Pancreas (tissue), 10 donors: ENCODE results near the gene ARGFX. TPM values are rescaled to one million over a fixed set of nuclear protein-coding genes. Genes with fewer than 3 reads are reported as not detected.
A peak's percentile ranks its signal among the peaks of the same experiment; 100 is the strongest.

Source experiments
- ATAC-seq, 4 donors: fragments of 200-7000 bp; cut with Tn5 transposase; one replicate each; pipeline versions ENCODE4 v1.8.0 to v1.9.1; 2020; ENCODE audit warnings: mild to moderate bottlenecking in 4 of 4, moderate library complexity in 4 of 4
- DNase-seq, 6 donors: peaks; one replicate each; pipeline ENCODE4 v3.0.0-alpha.2; 2020
- FAIRE-seq: peaks from 2 replicates; lab custom pipeline; 2012; peaks lifted over from hg19 to GRCh38; lab: Jason Lieb, UNC
- H3K27ac ChIP-seq, 4 donors: fragments of 200-600 bp; sonication (generic); 1 replicate in 3 of 4; 2 replicates in 1 of 4; pipeline versions ENCODE4 v1.5.0 to v1.8.0; 2020
- H3K27me3 ChIP-seq, 4 donors: fragments of 200-600 bp; one replicate each; pipeline ENCODE4 v1.8.0; 2021
- H3K36me3 ChIP-seq, 3 donors: fragments of 200-600 bp; sonication (generic) in 1 of 3; one replicate each; pipeline versions ENCODE4 v1.5.0 to v1.8.0; 2020 to 2021
- H3K4me1 ChIP-seq, 3 donors: fragments of 200-600 bp; one replicate each; pipeline ENCODE4 v1.8.0; 2021
- H3K4me3 ChIP-seq, 4 donors: fragments of 200-600 bp; sonication (generic) in 2 of 4; one replicate each; pipeline versions ENCODE4 v1.5.0 to v1.8.0; 2020 to 2021
- H3K9me3 ChIP-seq, 4 donors: fragments of 200-600 bp; one replicate each; pipeline ENCODE4 v1.8.0; 2021
- WGBS, 2 donors: extraction: QIAGEN DNeasy Blood & Tissue Kit; methylation state at CpG; one replicate each; pipeline ENCODE4 v1.1.7; 2013; 5-methylcytosine and 5-hydroxymethylcytosine counted together
- intact Hi-C, 3 donors: fragments of 100-400 bp; cut with DNase I; formaldehyde crosslinking; loops; one replicate each; pipeline versions ENCODE4 v1.11.1 to v1.14.2; 2022
- polyA plus RNA-seq, 2 donors: library from polyadenylated mRNA; stranded (reverse); fragments of 200-250 nt; gene quantifications; one replicate each; pipeline ENCODE4 v1.2.3, GENCODE V29; 2013
- total RNA-seq, 6 donors: library from RNA; stranded (reverse); fragmentation: NEBNext Ultra II Directional in 4 of 6; extraction: Animal tissue kit (Norgen Biotek cat#: 25700) in 4 of 6; gene quantifications; one replicate each; pipeline versions ENCODE4 v1.2.1 to v1.2.4, GENCODE V29; 2021 to 2023
- TF ChIP-seq, protein P1 (sequence below), 4 donors: fragments of 200-600 bp; sonication (generic) in 3 of 4; IDR thresholded peaks; one replicate each; pipeline versions ENCODE4 v1.5.0 to v1.8.0; 2021; ENCODE audit warnings: antibody characterized with exemption in 4 of 4
- donor health status: healthy with polysubstance abuse.
- donor health status: DM: no; HTN: no; CAD: no; lungs with moderate emphysema.
- donor health status: DM: no; HTN: no; CAD: no.
- donor health status: control.
- donor health status: control.
- donor health status: Bipolar disorder and iron deficiency.
- donor health status: DM: yes; HTN: yes; CAD: no.
- donor health status: DM: no; HTN: no; CAD: no.
- donor health status: DM: no; HTN: no; CAD: no.
- donor health status: DM: yes; HTN: yes; CAD: no.

Gene ARGFX
- total RNA-seq (not detected), polyA plus RNA-seq (not detected)

DNA sequence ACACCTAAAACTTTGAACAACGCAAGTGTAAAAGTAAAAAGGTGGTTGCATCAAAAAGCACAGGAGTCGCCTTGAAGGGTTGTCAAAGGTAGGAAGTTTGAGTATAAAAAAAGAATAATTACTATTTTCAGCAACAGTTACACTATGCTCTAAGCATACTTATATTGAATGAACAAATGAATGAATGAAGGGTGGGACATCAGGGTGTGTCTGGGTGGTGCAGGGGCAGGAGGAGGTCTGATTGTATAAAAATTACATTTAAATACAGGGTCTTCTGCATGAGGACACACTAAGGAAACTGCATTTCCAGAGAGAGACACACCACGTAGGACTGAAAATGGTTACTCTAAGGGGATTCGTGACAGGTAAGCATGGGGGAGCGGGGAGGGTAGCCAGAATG lies at the start of gene ARGFX:
Gene ARGFX (plus strand): TSS at position 301 of the 400 bp plus-strand sequence. CDS start 2,765 bp downstream, outside the sequence.
- Histone ChIP-seq H3K4me3 (no peak within 1 kb of the TSS), H3K36me3 (no peaks in the 10 kb centered on the region), H3K9me3 (no peaks in the 10 kb centered on the region), H3K4me1 (no peaks in the 10 kb centered on the region), H3K27ac (no peak within 1 kb of the TSS), H3K27me3 (no peaks in the 10 kb centered on the region)
- DNase-seq (no peak), ATAC-seq (no peak), FAIRE-seq (no peak)
- TF ChIP-seq, protein P1, sequence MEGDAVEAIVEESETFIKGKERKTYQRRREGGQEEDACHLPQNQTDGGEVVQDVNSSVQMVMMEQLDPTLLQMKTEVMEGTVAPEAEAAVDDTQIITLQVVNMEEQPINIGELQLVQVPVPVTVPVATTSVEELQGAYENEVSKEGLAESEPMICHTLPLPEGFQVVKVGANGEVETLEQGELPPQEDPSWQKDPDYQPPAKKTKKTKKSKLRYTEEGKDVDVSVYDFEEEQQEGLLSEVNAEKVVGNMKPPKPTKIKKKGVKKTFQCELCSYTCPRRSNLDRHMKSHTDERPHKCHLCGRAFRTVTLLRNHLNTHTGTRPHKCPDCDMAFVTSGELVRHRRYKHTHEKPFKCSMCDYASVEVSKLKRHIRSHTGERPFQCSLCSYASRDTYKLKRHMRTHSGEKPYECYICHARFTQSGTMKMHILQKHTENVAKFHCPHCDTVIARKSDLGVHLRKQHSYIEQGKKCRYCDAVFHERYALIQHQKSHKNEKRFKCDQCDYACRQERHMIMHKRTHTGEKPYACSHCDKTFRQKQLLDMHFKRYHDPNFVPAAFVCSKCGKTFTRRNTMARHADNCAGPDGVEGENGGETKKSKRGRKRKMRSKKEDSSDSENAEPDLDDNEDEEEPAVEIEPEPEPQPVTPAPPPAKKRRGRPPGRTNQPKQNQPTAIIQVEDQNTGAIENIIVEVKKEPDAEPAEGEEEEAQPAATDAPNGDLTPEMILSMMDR (IDR thresholded peaks at IDR 0.05): no peak
- 81 to 93% methylated on average over 5 of the region's 5 CpGs for WGBS, 2 donors
- intact Hi-C loops: no loop called here

DNA sequence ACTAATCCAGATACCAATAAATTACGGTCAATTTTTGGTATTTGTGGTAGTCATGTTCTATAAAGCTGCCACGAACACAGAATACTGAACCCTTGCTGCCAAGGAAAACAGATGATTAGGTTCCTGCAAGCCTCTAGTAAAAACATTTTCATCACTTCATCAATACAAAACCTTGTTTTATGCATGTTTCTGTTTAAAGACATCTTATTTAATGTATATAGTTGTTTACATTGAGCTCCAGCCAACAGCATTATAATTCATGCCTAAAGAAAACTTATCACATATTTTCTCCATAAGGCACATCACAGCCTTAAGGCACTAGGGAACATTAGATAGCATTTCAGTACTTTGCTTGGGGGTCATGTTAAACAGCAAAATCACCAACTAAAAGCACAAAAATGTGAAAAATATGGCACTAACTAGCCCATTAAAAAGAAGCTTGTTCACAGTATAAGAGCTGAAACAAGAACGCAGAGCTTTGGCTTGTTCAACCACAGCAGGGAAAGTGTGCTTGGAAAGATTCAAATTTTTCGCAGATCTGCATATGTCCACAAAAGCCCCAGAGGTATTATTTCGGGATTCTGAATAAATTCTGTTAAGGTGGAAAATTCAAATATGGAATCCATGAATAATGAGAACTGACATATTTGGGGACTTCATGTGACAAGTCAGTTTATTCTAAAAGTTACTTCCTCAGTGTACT lies 49.6 kb upstream of the ARGFX start:
- 96 to 98% methylated on average over 5 of the region's 5 CpGs for WGBS, 2 donors
- H3K9me3 ChIP-seq: no peaks in the 10 kb centered on the region
- ATAC-seq (no peak), FAIRE-seq (no peak), DNase-seq (no peak)
- intact Hi-C loops: no loop called here
- H3K27ac ChIP-seq: no peak overlapping the region
- H3K4me1 ChIP-seq: no peaks in the 10 kb centered on the region
- H3K4me3 ChIP-seq: no peak overlapping the region
- TF ChIP-seq, protein P1 (IDR thresholded peaks at IDR 0.05): no peak
- no peaks in the 10 kb centered on the region for H3K36me3 ChIP-seq
- no peaks in the 10 kb centered on the region for H3K27me3 ChIP-seq

DNA sequence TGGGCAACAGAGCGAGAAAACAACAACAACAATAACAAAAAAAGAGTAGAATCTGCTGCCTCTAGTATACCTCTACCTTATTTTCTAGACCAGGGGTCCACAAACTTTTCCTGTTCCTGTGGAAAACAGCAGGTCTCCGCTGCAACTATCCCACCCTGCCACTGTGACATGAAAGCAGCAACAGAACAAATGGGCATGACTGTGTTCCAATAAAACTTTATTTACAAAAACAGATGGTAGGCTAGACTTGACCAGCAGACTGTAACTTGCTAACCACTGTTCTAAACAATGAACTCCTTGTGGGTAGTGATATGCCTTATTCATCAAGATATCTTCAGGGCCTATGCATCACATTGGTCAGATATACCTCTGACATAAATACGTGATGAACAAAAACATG lies 47.2 kb upstream of the ARGFX start:
- 96 to 100% methylated on average over 3 of the region's 3 CpGs for WGBS, 2 donors
- no peak for ATAC-seq

DNA sequence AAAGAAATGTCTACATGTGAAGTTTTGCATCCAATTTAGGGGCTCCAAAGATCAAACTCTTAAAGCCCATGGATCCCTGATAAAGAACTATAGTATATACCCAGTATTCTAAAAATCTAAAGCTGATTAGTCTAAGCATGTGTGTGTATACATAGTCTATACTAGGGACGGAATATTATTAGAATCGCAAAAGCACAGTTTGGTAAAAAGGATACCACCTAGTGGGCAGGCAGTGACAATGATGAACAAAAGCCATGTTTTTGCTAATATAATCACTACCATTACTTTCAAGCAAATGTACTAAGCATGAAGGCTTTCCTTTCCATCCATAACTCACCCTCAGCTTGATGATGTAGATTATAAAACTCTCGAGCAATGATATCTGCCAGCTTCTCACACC lies 38.4 kb upstream of the ARGFX start:
- Histone ChIP-seq H3K4me1 (no peaks in the 10 kb centered on the region), H3K4me3 (no peak overlapping the region), H3K9me3 (no peaks in the 10 kb centered on the region), H3K27me3 (no peaks in the 10 kb centered on the region), H3K27ac (no peak overlapping the region), H3K36me3 (no peaks in the 10 kb centered on the region)
- WGBS, 2 donors: 32 to 48% methylated on average over 3 of the region's 3 CpGs
- TF ChIP-seq, protein P1 (IDR thresholded peaks at IDR 0.05): peak in 2 of 4 donors; percentile 11 to 24
- intact Hi-C loops: no loop called here
- FAIRE-seq: no peak
- peak in 1 of 4 donors; percentile 51 for ATAC-seq
- DNase-seq: no peak

More for the DNA sequence above, 47.2 kb upstream of the ARGFX start:
- TF ChIP-seq, protein P1 (IDR thresholded peaks at IDR 0.05): no peak
- Histone ChIP-seq H3K4me1 (no peaks in the 10 kb centered on the region), H3K27ac (no peak overlapping the region), H3K9me3 (no peaks in the 10 kb centered on the region), H3K4me3 (no peak overlapping the region), H3K36me3 (no peaks in the 10 kb centered on the region), H3K27me3 (no peaks in the 10 kb centered on the region)
- FAIRE-seq (no peak), DNase-seq (no peak)
- intact Hi-C loops: no loop called here

DNA sequence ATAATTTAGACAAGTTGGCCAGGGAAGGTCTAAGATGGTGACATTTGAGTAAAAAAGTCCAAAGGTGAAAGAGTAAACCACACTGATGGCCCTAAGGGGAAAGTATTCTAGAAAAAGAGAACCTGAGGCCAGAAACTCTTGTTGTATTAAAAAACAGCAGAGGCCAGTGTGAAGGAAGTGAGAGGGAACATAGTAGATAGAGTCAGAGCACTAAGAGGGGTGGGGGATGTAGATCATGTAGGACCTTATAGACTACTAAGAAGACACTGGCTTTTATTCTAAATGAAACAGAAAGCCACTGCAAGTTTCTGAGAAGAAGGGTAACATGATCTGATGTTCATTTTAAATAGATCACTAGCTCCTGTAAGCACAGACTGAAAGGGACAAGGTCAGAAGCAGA lies 36.5 kb upstream of the ARGFX start:
- ATAC-seq (no peak), DNase-seq (no peak), FAIRE-seq (no peak)
- Histone ChIP-seq H3K27ac (no peak overlapping the region), H3K36me3 (no peaks in the 10 kb centered on the region), H3K4me3 (no peak overlapping the region), H3K9me3 (no peaks in the 10 kb centered on the region), H3K27me3 (no peaks in the 10 kb centered on the region), H3K4me1 (no peaks in the 10 kb centered on the region)
- intact Hi-C loops: no loop called here
- TF ChIP-seq, protein P1 (IDR thresholded peaks at IDR 0.05): no peak
